Myometrial cell (primary cell): Measurements from ENCODE around the gene PDE6C. TPM values are rescaled to one million over a fixed set of nuclear protein-coding genes. Genes with fewer than 3 reads are reported as not detected.

Source experiments
- total RNA-seq: library from RNA; depleted of rRNA; stranded (reverse); fragments of >200 nt; gene quantifications from 2 replicates; pipeline ENCODE4 v1.2.3, GENCODE V29; 2015

PDE6C gene
- not detected in 2 replicates for total RNA-seq

GRCh38 chr10:93612311-93612710 lies at the start of gene PDE6C:
TSS of gene PDE6C (plus strand) at chr10:93612537. CDS start at chr10:93612726, 189 bp downstream.

DNA sequence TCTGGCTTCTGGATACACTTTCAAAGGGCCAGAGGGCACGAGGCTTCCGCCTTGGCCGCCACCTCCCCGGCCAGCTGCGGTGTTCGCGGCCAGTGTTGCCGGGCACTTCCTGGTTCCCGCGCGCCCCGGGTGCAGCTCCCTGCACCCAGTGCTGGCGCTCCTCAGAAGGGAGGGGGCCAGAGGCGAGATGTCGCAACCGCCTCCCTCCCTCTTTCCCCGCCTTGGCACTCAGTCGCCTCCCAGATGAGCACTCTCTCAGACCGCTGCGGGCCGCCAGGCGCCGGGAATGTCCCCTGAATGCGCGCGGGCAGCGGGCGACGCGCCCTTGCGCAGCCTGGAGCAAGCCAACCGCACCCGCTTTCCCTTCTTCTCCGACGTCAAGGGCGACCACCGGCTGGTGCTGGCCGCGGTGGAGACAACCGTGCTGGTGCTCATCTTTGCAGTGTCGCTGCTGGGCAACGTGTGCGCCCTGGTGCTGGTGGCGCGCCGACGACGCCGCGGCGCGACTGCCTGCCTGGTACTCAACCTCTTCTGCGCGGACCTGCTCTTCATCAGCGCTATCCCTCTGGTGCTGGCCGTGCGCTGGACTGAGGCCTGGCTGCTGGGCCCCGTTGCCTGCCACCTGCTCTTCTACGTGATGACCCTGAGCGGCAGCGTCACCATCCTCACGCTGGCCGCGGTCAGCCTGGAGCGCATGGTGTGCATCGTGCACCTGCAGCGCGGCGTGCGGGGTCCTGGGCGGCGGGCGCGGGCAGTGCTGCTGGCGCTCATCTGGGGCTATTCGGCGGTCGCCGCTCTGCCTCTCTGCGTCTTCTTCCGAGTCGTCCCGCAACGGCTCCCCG lies 45.7 kb upstream of the PDE6C start, which contains the start of gene FFAR4:
Gene FFAR4, plus strand, starts transcription at position 231 of the 842 bp plus-strand sequence. Its CDS starts 56 bp downstream, at position 287.

DNA sequence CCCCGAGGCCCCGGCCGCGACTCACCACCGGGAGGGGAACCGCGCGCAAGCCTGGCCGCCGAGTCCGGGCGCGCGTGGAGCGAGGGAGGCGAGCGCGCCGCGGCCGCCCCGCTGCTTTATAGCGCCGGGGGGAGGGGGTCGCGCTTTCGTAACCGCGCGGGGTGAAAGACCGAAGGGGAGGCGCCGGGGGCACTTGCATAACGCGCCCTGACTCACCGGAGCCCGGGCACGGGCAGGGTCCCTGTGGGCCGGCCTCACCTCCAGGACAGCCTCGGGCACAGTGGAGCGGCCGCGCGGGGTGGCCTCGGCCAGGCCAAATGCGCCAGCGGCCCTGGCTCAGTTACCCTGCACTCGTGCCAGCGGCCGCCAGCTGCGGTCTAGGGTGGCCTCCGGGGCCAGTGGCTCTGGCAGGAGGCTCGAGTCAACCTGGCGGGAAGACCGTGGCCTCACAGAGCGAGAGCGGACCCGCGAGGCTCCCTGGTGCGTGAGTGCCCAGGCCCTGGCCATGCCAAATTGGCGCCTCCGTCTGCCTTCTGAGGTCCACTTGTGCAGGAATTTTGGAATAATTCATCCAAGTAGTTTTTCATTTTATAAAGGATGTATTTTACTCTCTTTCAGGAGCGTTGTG lies 11.1 kb upstream of the PDE6C start, which contains the start of gene RBP4:
Gene RBP4, minus strand, starts transcription at position 90 of the 628 bp plus-strand sequence. CDS start 207 bp downstream, outside the sequence.

GRCh38 chr10:93702210-93703001 lies 90.1 kb downstream of the PDE6C start, which contains the start of gene FRA10AC1:
TSS of gene FRA10AC1 (minus strand) at chr10:93702592. CDS start at chr10:93700106, 2,486 bp downstream.

Other genes with a start within 250 kb of the PDE6C start
- 234 and 266 TPM in 2 replicates for gene MYOF, start 130.2 kb upstream of the PDE6C start, total RNA-seq
- 51.9 and 66.1 TPM in 2 replicates for gene CEP55, start 115.9 kb upstream of the PDE6C start, total RNA-seq
- not detected in 2 replicates for gene FFAR4, start 45.9 kb upstream of the PDE6C start, total RNA-seq
- not detected in 2 replicates for gene RBP4, start 11.3 kb upstream of the PDE6C start, total RNA-seq
- 1.7 and 3.7 TPM in 2 replicates for gene FRA10AC1, start 90.1 kb downstream of the PDE6C start, total RNA-seq
- gene LGI1, start 145.4 kb downstream of the PDE6C start, total RNA-seq = not detected in 2 replicates